MM.1S (cell line): ENCODE results near the gene RPAIN.

Source experiments
- DNase-seq: peaks from one replicate; pipeline ENCODE4 v3.0.0-alpha.2; 2015
- H2AFZ ChIP-seq: fragments of 300-600 bp; sonication (generic); 2 replicates; pipeline ENCODE4 v1.6.0; 2016; ENCODE audit warnings: antibody characterized with exemption, low read length
- H3F3A ChIP-seq: fragments of 300-600 bp; sonication (generic); 2 replicates; pipeline ENCODE4 v1.6.1; 2016; ENCODE audit warnings: mild to moderate bottlenecking, antibody characterized with exemption, low read length, moderate library complexity, mixed read lengths; ENCODE audit not compliant: insufficient read depth
- H3K27ac ChIP-seq: fragments of 300-600 bp; sonication (generic); 2 replicates; pipeline ENCODE4 v1.5.1; 2016; ENCODE audit warnings: mild to moderate bottlenecking, low read length
- H3K27me3 ChIP-seq: fragments of 300-600 bp; sonication (generic); replicated peaks from 2 replicates; pipeline ENCODE4 v1.6.0; 2016; ENCODE audit warnings: low read length; ENCODE audit not compliant: insufficient read depth
- H3K36me3 ChIP-seq: fragments of 300-600 bp; sonication (generic); replicated peaks from 2 replicates; pipeline ENCODE4 v1.6.1; 2016; ENCODE audit warnings: mild to moderate bottlenecking, low read length, mixed read lengths; ENCODE audit not compliant: insufficient read depth
- H3K4me1 ChIP-seq: fragments of 300-600 bp; sonication (generic); 2 replicates; pipeline ENCODE4 v1.6.1; 2016; ENCODE audit warnings: low read length, mixed read lengths
- H3K4me2 ChIP-seq: fragments of 300-600 bp; sonication (generic); 2 replicates; pipeline ENCODE4 v1.6.0; 2016; ENCODE audit warnings: low read depth, low read length
- H3K4me3 ChIP-seq: fragments of 300-600 bp; sonication (generic); 2 replicates; pipeline ENCODE4 v1.5.1; 2016; ENCODE audit warnings: low read length, mixed read lengths
- H3K79me2 ChIP-seq: fragments of 300-600 bp; sonication (generic); 2 replicates; pipeline ENCODE4 v1.6.1; 2016; ENCODE audit warnings: mixed run types, low read length, mixed read lengths
- H3K9ac ChIP-seq: fragments of 300-600 bp; sonication (generic); 2 replicates; pipeline ENCODE4 v1.6.1; 2016; ENCODE audit warnings: low read length, mixed read lengths
- H3K9me2 ChIP-seq: fragments of 300-600 bp; sonication (generic); replicated peaks from 2 replicates; pipeline ENCODE4 v1.6.1; 2016; ENCODE audit warnings: mild to moderate bottlenecking, low read length, mixed read lengths; ENCODE audit not compliant: insufficient read depth
- H3K9me3 ChIP-seq: fragments of 300-600 bp; sonication (generic); replicated peaks from 2 replicates; pipeline ENCODE4 v1.6.1; 2016; ENCODE audit warnings: mild to moderate bottlenecking, low read length, mixed read lengths; ENCODE audit not compliant: insufficient read depth
- H4K20me1 ChIP-seq: fragments of 300-600 bp; sonication (generic); 2 replicates; pipeline ENCODE4 v1.6.1; 2016; ENCODE audit warnings: mild to moderate bottlenecking, low read length, moderate library complexity, mixed read lengths; ENCODE audit not compliant: insufficient read depth
- CTCF ChIP-seq: fragments of 300-600 bp; sonication (generic); IDR thresholded peaks from 2 replicates; pipeline ENCODE4 v1.5.1; 2016; ENCODE audit warnings: antibody characterized with exemption, low read length, mixed read lengths
- EZH2 ChIP-seq: fragments of 300-600 bp; sonication (generic); optimal IDR thresholded peaks from 2 replicates; pipeline ENCODE3; 2017; ENCODE audit warnings: low read depth, mild to moderate bottlenecking, antibody characterized with exemption, low read length, mixed read lengths
- EZH2phosphoT487 ChIP-seq: fragments of 300-600 bp; sonication (generic); IDR thresholded peaks from 2 replicates; pipeline ENCODE4 v1.6.1; 2018; ENCODE audit warnings: antibody characterized with exemption, low read length

Gene RPAIN

GRCh38 chr17:5424909-5425308 lies 4.9 kb downstream of the RPAIN start:
- no peak overlapping the region for H2AFZ ChIP-seq
- no peak overlapping the region for H3K27ac ChIP-seq
- H3K9me3 ChIP-seq, result no peaks in the 10 kb centered on the region
- H3K79me2 ChIP-seq, result peaks cover 27% of the 10 kb centered on the region
- TF ChIP-seq EZH2phosphoT487 (no peak), EZH2 (no peak), CTCF (no peak)
- H4K20me1 ChIP-seq, result no peaks in the 10 kb centered on the region
- no peak overlapping the region for H3K9ac ChIP-seq
- no peaks in the 10 kb centered on the region for H3K9me2 ChIP-seq
- peaks cover 12% of the 10 kb centered on the region for H3K4me1 ChIP-seq
- no peak for DNase-seq
- no peak overlapping the region for H3K4me3 ChIP-seq
- peaks cover 13% of the 10 kb centered on the region; the same call in 1 of the 2 replicates for H3K36me3 ChIP-seq
- H3K4me2 ChIP-seq, result no peak overlapping the region
- H3F3A ChIP-seq, result no peaks in the 10 kb centered on the region
- H3K27me3 ChIP-seq, result no peaks in the 10 kb centered on the region

GRCh38 chr17:5425826-5426225 lies 5.8 kb downstream of the RPAIN start:
- Histone ChIP-seq H3K4me2 (no peak overlapping the region), H3K4me1 (peaks cover 10% of the 10 kb centered on the region), H3K9me3 (no peaks in the 10 kb centered on the region), H3K9ac (no peak overlapping the region), H3K27me3 (no peaks in the 10 kb centered on the region), H3K9me2 (no peaks in the 10 kb centered on the region), H3K27ac (no peak overlapping the region), H4K20me1 (no peaks in the 10 kb centered on the region), H2AFZ (no peak overlapping the region), H3K36me3 (peaks cover 13% of the 10 kb centered on the region), H3K79me2 (peaks cover 20% of the 10 kb centered on the region), H3F3A (no peaks in the 10 kb centered on the region), H3K4me3 (no peak overlapping the region)
- no peak for DNase-seq
- no peak for TF ChIP-seq EZH2
- no peak for TF ChIP-seq EZH2phosphoT487
- TF ChIP-seq CTCF, result no peak

- H3K4me3 ChIP-seq, result no peak overlapping the region
- H3K79me2 ChIP-seq, result peaks cover 14% of the 10 kb centered on the region; the same call in 1 of the 2 replicates
- peaks cover 21% of the 10 kb centered on the region for H3F3A ChIP-seq
- TF ChIP-seq EZH2phosphoT487 (no peak), EZH2 (no peak), CTCF (no peak)
- H3K27me3 ChIP-seq, result no peaks in the 10 kb centered on the region
- H3K9me3 ChIP-seq, result no peaks in the 10 kb centered on the region
- no peak overlapping the region for H3K4me2 ChIP-seq
- H3K9ac ChIP-seq, result no peak overlapping the region
- H3K4me1 ChIP-seq, result no peaks in the 10 kb centered on the region
- DNase-seq, result no peak
- no peak overlapping the region for H2AFZ ChIP-seq
- no peak overlapping the region for H3K27ac ChIP-seq
- no peaks in the 10 kb centered on the region for H3K9me2 ChIP-seq
- peaks cover 16% of the 10 kb centered on the region for H3K36me3 ChIP-seq
- H4K20me1 ChIP-seq, result no peaks in the 10 kb centered on the region
These were observed 9.4 kb downstream of the RPAIN start for GRCh38 chr17:5429191-5429887.
